GM20431 (cell line): ENCODE results near the gene PNPT1.
"Not testable (repeated sequence)": the region's sequence is repeated elsewhere in the genome, so short reads cannot be mapped to it uniquely, and the experiment has no call there.

Experiments
- in situ Hi-C: fragments of 300-500 bp; cut with MseI, MboI; formaldehyde crosslinking; loops from one replicate; pipeline ENCODE4 v1.15.0; 2020; ENCODE audit warnings: low sequenced_read_pairs; ENCODE audit not compliant: unreplicated experiment

PNPT1 gene

GRCh38 chr2:55604027-55604565 is 89.5 kb downstream of the PNPT1 start:
- in situ Hi-C loops: no loop called here

GRCh38 chr2:55601849-55602248 is 91.8 kb downstream of the PNPT1 start:
- in situ Hi-C loops: no loop called here

GRCh38 chr2:55598056-55598795 is 95.4 kb downstream of the PNPT1 start:
- in situ Hi-C loops: no loop called here

- in situ Hi-C loops: not testable (repeated sequence)
These were observed 96.8 kb downstream of the PNPT1 start for GRCh38 chr2:55596795-55597194.

GRCh38 chr2:55595536-55595935 is 98.1 kb downstream of the PNPT1 start:
- in situ Hi-C loops: no loop called here

- in situ Hi-C loops: no loop called here
These were observed 101.5 kb downstream of the PNPT1 start for GRCh38 chr2:55592130-55592529.

- in situ Hi-C loops: no loop called here
These were observed 102.7 kb downstream of the PNPT1 start for GRCh38 chr2:55590810-55591440.

GRCh38 chr2:55585451-55586080 is 108.1 kb downstream of the PNPT1 start:
- in situ Hi-C loops: no loop called here
